KOPT-K1 (cell line): ENCODE results near the gene DPP4.

Experiments
- H3K27ac ChIP-seq: fragments of 200-600 bp; sonication (generic); 2 replicates; pipeline ENCODE4 v1.5.1; 2016; ENCODE audit warnings: antibody characterized with exemption, mild to moderate bottlenecking, low read depth, low read length; ENCODE audit not compliant: poor library complexity, severe bottlenecking
- H3K36me3 ChIP-seq: fragments of 200-600 bp; sonication (generic); 2 replicates; pipeline ENCODE4 v1.5.1; 2017; ENCODE audit warnings: antibody characterized with exemption, mild to moderate bottlenecking, low read length, moderate library complexity; ENCODE audit not compliant: insufficient read depth
- H3K9me3 ChIP-seq: fragments of 200-600 bp; sonication (generic); 2 replicates; pipeline ENCODE4 v1.5.1; 2017; ENCODE audit warnings: antibody characterized with exemption, low read length, mild to moderate bottlenecking; ENCODE audit not compliant: insufficient read depth, poor library complexity, severe bottlenecking

The DPP4 gene

DNA sequence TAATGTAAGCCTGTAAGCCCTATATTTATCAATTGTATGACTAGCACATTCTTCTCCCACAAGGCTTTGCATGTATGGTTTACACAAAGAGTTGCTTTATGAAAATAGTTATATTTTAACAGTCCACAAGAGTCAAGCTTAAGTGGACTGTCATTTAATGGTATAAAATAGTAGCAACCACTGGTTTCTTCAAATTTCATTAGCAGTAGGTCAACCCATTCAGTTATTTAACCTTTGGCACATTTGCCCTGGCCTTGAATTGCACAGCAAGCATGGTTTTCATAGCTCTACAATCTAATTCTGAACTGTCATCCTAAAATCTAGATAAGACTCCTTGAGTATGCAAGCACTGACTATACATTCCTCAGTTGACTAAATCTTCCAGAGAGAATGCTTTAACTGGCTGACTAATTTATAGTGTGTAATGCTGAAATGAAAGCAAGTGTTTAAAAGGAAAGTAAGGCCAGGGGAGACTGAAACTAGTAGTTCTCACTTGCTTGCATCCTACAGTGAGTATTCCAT, 1.8 kb downstream of the DPP4 start:
- Histone ChIP-seq H3K27ac (peak overlapping the region; percentile 91), H3K36me3 (peaks cover 56% of the 10 kb centered on the region), H3K9me3 (peaks cover under 1% of the 10 kb centered on the region)

DNA sequence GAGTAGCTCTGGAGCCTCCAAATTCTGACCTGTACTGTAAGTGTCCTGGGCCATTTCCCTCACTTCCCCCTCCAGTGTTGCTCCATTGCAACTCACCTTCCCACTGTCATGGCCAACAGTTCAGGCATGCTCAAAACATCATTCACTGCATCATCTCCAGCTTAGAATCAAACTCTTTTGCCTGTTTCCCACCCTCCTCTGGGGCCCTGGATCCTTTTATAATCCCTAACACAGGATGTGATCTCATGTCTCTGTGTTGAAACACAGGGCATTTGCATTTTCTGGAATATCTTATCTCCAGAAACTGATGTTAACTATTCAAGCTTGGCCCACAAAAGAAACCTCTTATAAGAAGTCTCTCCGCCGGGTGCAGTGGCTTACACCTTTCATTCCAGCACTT, 3.0 kb downstream of the DPP4 start:
- H3K27ac ChIP-seq: peak overlapping the region; percentile 91
- no peaks in the 10 kb centered on the region for H3K9me3 ChIP-seq
- H3K36me3 ChIP-seq: peaks cover 59% of the 10 kb centered on the region

DNA sequence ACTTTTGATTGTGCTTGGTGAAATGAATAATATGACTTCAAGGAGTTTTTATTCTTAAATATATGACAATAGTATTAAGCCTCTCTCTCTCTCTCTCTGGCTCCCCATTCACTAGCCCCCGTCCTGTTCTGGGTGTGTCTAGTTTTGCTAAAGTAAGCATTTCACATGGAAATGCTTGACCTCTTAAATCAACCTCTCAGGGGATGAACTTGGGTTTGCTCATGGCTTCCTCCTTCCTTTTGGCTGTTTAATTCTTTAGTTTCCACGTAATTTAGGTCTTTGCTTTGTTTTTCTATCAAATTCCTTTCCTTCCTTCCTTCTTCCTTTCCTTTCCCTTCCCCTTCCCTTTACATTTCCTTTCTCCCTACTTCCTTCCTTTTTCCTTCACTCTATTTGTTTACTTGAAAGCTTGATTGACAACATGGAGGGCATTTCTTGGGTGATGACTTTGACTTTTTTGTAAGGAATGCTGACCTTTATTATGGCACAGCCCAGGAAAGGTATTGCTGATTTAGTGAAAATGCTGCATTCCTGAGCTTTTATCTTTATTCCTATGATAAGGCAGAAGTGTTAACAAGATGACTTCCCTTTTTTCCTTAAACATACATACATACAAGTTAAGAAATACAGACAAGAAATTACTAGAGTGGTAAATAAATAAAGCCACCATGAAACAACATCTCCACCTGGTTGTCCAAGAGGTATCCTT, 3.6 kb downstream of the DPP4 start:
- Histone ChIP-seq H3K36me3 (peaks cover 59% of the 10 kb centered on the region), H3K27ac (peak overlapping the region; percentile 91), H3K9me3 (no peaks in the 10 kb centered on the region)

DNA sequence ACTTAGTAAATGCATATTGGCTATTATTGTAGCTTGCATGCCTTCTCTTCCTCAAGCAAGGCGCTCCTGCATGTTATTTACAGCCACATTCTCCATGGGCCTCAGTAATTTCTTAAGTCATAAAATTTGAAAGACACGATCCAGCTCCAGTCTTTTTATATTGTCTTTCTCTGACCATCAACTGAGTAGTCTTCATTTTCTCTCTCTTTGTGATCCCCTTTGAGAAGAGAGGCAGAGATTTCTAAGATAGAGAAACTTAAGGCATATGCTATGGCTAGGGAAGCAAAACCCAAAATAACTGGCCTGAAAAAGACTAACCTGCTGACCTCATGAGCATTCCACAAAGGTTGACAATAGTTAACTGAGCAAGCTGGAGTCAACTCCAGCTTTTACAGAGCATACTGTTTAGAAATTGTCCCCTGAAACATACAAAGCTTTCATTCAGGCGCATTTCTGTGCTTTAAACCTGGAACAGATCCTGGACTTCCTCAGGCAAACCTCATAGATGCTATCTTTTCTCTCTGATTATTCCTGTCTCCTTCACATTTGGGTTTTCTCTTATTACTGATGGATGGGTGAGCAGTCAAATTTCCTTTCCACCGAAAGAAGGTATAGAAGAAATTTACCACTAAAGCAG, 4.6 kb downstream of the DPP4 start:
- Histone ChIP-seq H3K36me3 (peaks cover 68% of the 10 kb centered on the region), H3K27ac (no peak overlapping the region), H3K9me3 (no peaks in the 10 kb centered on the region)

DNA sequence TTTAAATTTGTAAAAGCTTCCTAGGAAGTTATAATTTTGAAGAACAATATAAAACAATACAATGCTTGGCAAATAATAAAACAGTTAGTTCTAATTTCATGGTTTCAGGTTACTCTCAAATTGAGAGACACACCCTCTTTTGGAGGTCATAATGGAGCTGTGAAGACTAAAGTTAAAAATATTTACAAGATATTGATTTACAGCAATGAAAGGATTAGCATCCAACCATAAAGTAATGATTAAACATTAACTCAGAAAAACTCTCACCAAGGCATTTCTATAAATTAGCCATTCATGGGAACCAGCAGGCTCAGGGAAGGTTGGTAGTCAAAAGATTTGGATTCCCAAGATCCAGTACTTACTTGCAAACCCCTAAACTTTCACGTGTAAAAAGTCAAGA, 6.4 kb downstream of the DPP4 start:
- no peak overlapping the region for H3K27ac ChIP-seq
- peaks cover under 1% of the 10 kb centered on the region for H3K9me3 ChIP-seq
- H3K36me3 ChIP-seq: peaks cover 78% of the 10 kb centered on the region

DNA sequence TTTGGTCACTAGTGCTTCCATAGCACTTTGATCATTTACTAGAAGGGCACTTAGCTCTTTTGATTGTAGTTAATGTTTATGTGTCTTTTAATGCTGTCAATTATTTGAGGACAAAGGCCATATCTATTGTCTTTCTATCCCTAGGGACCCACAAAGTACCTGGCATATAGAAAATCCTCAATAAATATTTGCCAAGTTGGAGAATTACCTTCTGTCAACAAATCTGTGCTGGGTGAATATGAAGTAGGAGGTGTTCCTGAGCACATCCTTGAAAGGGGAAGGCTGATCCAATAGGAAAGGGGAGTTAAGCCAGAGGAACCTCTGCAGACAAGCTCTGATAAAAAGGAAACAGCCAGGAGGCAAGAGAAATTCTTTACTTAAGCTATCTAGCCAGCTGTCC, 8.2 kb downstream of the DPP4 start:
- Histone ChIP-seq H3K36me3 (peaks cover 76% of the 10 kb centered on the region), H3K9me3 (peaks cover 3% of the 10 kb centered on the region), H3K27ac (no peak overlapping the region)

DNA sequence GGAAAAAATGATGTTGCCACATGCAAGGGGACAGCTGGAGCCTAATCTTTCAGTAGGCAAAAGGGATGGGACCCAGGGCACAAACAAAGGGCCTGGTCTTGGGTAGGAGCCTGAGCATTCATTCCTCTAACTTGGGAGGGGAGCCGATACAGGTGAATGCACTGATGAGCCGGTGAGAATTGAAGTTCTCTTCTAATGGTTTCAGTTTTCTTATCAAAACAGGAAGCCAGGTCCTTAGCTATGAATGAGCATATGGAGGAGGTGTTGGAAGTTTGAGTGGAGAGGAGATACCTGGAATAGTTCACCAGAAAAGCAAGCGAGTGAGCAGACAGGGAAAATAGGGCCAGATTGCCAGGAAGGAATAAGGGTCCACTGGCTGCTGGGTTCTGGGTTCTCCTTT, 10.1 kb downstream of the DPP4 start:
- H3K27ac ChIP-seq: peak overlapping the region; percentile 39
- peaks cover 74% of the 10 kb centered on the region for H3K36me3 ChIP-seq
- peaks cover 7% of the 10 kb centered on the region for H3K9me3 ChIP-seq

DNA sequence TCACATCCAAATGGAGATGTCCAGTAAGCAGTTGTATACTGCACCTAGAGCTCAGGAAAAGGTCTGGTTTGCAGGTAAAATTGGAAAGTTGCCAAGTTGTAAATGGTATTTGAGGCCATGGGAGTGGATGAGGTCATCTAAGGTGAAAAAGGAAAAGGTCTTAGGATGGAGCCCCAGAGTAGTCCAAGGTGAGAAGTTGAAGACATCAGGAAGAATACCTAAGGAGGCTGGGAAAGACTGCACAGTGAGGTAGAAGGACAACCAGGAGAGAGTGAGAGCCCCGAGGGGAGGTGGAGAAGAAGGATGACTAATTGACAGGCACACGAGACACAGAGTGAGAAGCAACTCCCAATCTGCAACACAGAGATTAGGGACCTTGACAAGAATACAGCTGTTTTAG, 10.7 kb downstream of the DPP4 start:
- Histone ChIP-seq H3K36me3 (peaks cover 74% of the 10 kb centered on the region), H3K9me3 (peaks cover 13% of the 10 kb centered on the region), H3K27ac (peak overlapping the region; percentile 39)

DNA sequence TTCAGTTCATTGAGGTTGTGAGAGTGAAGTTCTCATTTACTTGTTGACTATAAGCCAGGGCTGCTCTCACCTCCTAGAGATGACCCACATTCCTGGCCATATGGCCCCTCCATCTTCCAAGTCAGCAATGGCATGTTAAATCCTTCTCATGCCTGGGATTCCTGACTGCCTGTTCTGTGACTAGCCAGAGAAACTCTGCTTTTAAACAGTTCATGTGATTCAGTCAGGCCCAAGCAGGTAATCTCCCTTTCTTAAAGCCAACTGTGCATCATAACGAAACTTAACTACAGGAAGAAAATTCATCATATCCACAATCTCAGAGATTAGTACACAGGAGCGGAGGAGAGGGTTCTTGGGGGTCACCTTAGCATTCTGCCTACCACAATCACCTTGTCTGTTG, 11.5 kb downstream of the DPP4 start:
- Histone ChIP-seq H3K27ac (no peak overlapping the region), H3K9me3 (peaks cover 20% of the 10 kb centered on the region), H3K36me3 (peaks cover 74% of the 10 kb centered on the region)

DNA sequence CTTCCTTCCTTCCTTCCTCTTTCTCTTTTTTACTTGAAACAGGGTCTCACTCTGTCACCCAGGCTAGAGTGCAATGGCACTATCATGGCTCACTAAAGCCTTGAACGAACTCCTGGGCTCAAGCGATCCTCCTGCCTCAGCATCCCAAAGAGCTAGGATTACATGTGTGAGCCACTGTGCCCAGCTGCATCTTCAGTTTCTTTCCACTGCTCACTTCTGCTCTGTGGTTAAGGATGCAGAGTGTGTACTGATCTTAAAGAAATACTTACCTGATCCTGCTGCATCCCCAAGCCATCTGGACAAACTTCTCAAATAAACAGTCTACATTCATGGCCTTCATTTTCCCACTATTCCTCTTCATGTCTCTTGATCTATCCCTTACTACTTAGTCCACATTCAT, 13.0 kb downstream of the DPP4 start:
- H3K36me3 ChIP-seq: peaks cover 74% of the 10 kb centered on the region
- H3K27ac ChIP-seq: no peak overlapping the region
- peaks cover 34% of the 10 kb centered on the region for H3K9me3 ChIP-seq

DNA sequence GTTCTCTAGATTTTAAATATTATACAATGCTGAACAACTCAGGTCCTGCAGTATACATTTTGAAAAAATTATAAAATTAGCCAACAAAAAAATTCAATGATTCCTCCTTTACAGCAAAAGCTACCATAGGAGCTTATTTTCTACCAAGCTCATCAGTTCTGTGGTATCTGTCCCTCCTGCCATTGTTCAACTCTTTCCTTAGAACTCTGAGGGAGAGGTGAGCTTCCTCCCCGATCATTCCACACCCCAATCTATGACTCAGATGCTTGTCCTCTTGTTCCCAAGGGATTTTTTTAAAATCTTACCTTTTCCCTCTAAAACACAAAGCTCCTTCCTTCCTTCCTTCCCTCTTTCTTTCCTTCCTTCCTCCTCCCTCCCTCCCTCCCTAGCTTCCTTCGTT, 13.5 kb downstream of the DPP4 start:
- no peak overlapping the region for H3K27ac ChIP-seq
- peaks cover 74% of the 10 kb centered on the region for H3K36me3 ChIP-seq
- H3K9me3 ChIP-seq: peaks cover 34% of the 10 kb centered on the region

DNA sequence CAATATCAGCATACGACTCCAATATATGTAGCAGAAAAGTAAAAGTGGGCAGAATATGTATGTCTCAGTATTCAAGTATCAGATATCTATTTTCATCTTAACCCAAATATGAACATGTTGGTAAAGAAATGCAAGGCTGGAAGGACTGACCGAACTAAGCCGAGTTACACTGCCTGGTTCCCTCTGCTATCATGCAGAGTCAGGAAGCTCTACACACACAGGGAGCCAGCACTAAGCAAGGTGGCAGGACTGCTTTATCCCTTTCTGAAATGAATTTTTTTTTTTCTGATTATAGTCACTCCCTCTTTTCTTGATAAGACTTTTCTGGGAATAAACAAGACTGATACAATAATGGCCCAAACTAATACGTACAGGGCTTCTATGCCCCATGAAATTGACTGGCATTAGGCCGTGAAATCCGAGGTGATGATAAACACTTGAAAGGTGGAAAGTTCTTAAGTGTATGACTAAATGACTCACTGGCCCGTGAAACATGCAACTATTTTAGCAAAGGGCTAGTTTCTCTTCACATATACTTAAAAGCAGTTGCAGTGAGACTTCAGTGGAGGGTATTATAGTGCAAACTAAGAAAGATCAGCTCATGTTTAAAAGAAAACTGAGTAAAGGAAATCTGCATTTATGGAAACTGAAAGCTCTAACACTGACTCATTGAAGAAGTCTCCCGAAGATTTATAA, 14.9 kb downstream of the DPP4 start:
- Histone ChIP-seq H3K9me3 (peaks cover 34% of the 10 kb centered on the region), H3K27ac (peak overlapping the region; percentile 11), H3K36me3 (peaks cover 73% of the 10 kb centered on the region)

DNA sequence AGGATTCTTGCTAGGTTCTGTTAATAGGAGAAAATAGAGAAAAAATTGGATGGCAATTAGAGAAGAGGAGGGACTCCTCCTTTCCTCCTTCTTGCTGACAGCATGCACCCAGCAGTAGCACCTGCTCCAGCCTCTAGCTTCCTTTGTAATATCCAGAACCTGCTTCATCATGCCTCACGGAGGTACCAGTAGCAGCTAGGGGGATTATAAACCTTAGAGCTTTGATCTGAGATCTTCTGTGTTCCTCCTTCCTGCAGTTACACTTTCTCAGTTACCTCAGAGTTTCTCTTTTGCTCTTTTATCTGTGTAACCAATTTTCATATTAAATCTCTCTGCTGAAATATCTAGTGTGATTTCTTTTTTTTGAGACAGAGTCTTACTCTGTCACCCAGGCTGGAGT, 16.6 kb downstream of the DPP4 start:
- peak overlapping the region; percentile 20 for H3K27ac ChIP-seq

DNA sequence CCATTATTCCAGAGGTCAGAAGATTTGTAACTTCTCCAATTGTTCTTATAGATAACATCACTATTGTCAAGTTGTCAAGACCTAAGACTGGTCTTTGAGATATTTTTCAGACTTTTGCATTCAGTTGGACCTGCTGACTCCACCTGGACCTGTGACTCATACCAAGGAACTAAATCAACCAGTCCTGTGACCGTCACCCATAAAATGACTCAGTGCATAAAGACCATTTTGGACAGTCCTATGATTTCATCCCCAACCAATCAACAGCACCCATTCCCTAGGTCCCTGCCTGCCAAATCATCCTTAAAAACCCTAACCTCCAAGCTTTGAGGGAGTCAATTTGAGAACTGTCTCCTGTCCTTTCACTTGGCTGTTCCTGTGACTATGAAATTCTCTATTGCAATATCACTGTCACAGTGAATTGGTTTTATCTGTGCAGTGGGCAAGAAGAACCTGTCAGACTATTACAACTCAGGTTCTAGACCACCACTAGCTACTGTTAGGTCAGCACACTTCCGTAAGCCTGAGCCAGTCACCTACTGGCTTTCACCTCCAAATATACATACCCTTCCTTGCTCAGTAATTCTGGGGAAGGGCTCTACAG, 17.1 kb downstream of the DPP4 start:
- H3K9me3 ChIP-seq: peaks cover 31% of the 10 kb centered on the region
- H3K36me3 ChIP-seq: peaks cover 76% of the 10 kb centered on the region
- peak overlapping the region; percentile 20 for H3K27ac ChIP-seq

More for the DNA sequence above, 16.6 kb downstream of the DPP4 start:
- Histone ChIP-seq H3K36me3 (peaks cover 77% of the 10 kb centered on the region), H3K9me3 (peaks cover 32% of the 10 kb centered on the region)

DNA sequence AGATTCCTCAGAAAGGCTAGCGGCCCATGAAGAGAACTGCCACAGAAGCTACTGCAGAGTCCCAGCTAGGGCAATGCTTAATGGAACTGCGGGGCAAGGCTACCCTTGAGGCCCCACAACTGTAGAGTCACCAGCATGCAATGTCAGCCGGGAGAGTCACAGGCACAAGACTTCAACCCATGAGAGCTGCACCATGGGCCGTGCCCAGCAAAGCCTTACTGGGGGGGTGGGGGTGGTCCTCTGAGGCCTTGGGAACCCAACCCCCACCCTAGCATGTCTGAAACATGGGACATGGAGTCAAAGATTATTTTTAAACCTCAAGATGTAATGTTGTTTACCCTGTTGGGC, 20.2 kb downstream of the DPP4 start:
- peaks cover 26% of the 10 kb centered on the region for H3K9me3 ChIP-seq
- H3K27ac ChIP-seq: no peak overlapping the region
- peaks cover 83% of the 10 kb centered on the region for H3K36me3 ChIP-seq
